IMR-90 (cell line): Measurements from ENCODE around the gene ERVFRD-1. TPM values are rescaled to one million over a fixed set of nuclear protein-coding genes. Genes with fewer than 3 reads are reported as not detected.

Source experiments
- ATAC-seq: fragments of 200-7000 bp; cut with Tn5 transposase; 2 replicates; pipeline ENCODE4 v1.9.1; 2020; ENCODE audit warnings: low read depth, mild to moderate bottlenecking, moderate library complexity
- BruUV-seq: library from RNA; stranded (reverse); fragments of 400-500 nt; replicated peaks from 2 replicates; lab custom pipeline; 2021; lab: Mats Ljungman, UMichigan
- CTCF ChIA-PET: fragments of 300-600 bp; formaldehyde crosslinking; extraction: SDS; loops from one replicate; lab custom pipeline; 2021; ENCODE audit warnings: antibody characterized with exemption; lab: Yijun Ruan, JAX
- POLR2A ChIA-PET: fragments of 300-600 bp; sonication (Branson Sonifier 250); formaldehyde crosslinking; loops from one replicate; lab custom pipeline; 2022; ENCODE audit warnings: antibody characterized with exemption; ENCODE audit not compliant: unreplicated experiment; lab: Charles Lee
- DNase-seq: peaks from one replicate; pipeline ENCODE4 v3.0.0; 2013
- H2AFZ ChIP-seq: replicated peaks from 2 replicates; pipeline ENCODE3; 2013; ENCODE audit warnings: low read length, mild to moderate bottlenecking; ENCODE audit not compliant: poor library complexity
- H2AK5ac ChIP-seq: 2 replicates; pipeline ENCODE4 v1.6.1; 2013; ENCODE audit warnings: low read depth, low read length, inconsistent platforms
- H2AK9ac ChIP-seq: replicated peaks from 2 replicates; pipeline ENCODE3; 2013; ENCODE audit warnings: mild to moderate bottlenecking, low read depth, low read length, moderate library complexity; ENCODE audit not compliant: poor library complexity
- H2BK120ac ChIP-seq: 2 replicates; pipeline ENCODE4 v1.6.1; 2013; ENCODE audit warnings: low read depth, low read length, inconsistent platforms
- H2BK15ac ChIP-seq: 3 replicates; pipeline ENCODE4 v1.6.1; 2013; ENCODE audit warnings: low read depth, low read length, inconsistent platforms
- H2BK20ac ChIP-seq: 2 replicates; pipeline ENCODE4 v1.6.1; 2013; ENCODE audit warnings: low read depth, mild to moderate bottlenecking, inconsistent platforms, low read length, moderate library complexity
- H2BK5ac ChIP-seq: 2 replicates; pipeline ENCODE4 v1.6.1; 2013; ENCODE audit warnings: mild to moderate bottlenecking, low read depth, low read length, inconsistent platforms; ENCODE audit not compliant: poor library complexity, severe bottlenecking
- H3K14ac ChIP-seq: replicated peaks from 2 replicates; pipeline ENCODE4 v1.6.1; 2013; ENCODE audit warnings: low read depth, low read length, inconsistent platforms
- H3K18ac ChIP-seq: 2 replicates; pipeline ENCODE4 v1.6.1; 2013; ENCODE audit warnings: low read depth, low read length, control low read depth
- H3K23ac ChIP-seq: 2 replicates; pipeline ENCODE4 v1.6.1; 2013; ENCODE audit warnings: low read depth, low read length, inconsistent platforms
- H3K27ac ChIP-seq: 2 replicates; pipeline ENCODE4 v1.5.1; 2013; ENCODE audit warnings: mild to moderate bottlenecking, control low read depth, low read length; ENCODE audit not compliant: insufficient read depth
- H3K27me3 ChIP-seq: 2 replicates; pipeline ENCODE4 v1.6.1; 2013; ENCODE audit warnings: low read length; ENCODE audit not compliant: control insufficient read depth, insufficient read depth
- H3K36me3 ChIP-seq: 2 replicates; pipeline ENCODE4 v1.6.1; 2013; ENCODE audit warnings: low read length, mixed read lengths; ENCODE audit not compliant: control insufficient read depth, insufficient read depth
- H3K4ac ChIP-seq: 2 replicates; pipeline ENCODE4 v1.6.1; 2013; ENCODE audit warnings: low read depth, low read length, inconsistent platforms
- H3K4me1 ChIP-seq: 2 replicates; pipeline ENCODE4 v1.6.1; 2013; ENCODE audit warnings: low read length, mixed read lengths; ENCODE audit not compliant: control insufficient read depth, insufficient read depth
- H3K4me2 ChIP-seq: 2 replicates; pipeline ENCODE4 v1.6.1; 2013; ENCODE audit warnings: low read depth, mild to moderate bottlenecking, control low read depth, low read length, moderate library complexity
- H3K4me3 ChIP-seq: 2 replicates; pipeline ENCODE4 v1.5.1; 2013; ENCODE audit warnings: low read depth, mild to moderate bottlenecking, control low read depth, low read length, moderate library complexity; ENCODE audit not compliant: insufficient read depth
- H3K56ac ChIP-seq: 2 replicates; pipeline ENCODE4 v1.6.1; 2013; ENCODE audit warnings: low read length, inconsistent platforms; ENCODE audit not compliant: insufficient read depth; ENCODE audit errors: extremely low read depth
- H3K79me1 ChIP-seq, 2 experiments: 2 replicates each; pipeline ENCODE4 v1.6.1; 2013; ENCODE audit warnings: low read length in 2 of 2, inconsistent platforms in 1 of 2, low read depth in 1 of 2
- H3K9ac ChIP-seq: 2 replicates; pipeline ENCODE4 v1.6.1; 2013; ENCODE audit warnings: low read depth, low read length, control low read depth
- H3K9me1 ChIP-seq: 2 replicates; pipeline ENCODE4 v1.6.1; 2013; ENCODE audit warnings: low read length, inconsistent platforms; ENCODE audit not compliant: insufficient read depth
- H3K9me3 ChIP-seq: 2 replicates; pipeline ENCODE4 v1.6.1; 2013; ENCODE audit warnings: low read length; ENCODE audit not compliant: control insufficient read depth, insufficient read depth
- H4K20me1 ChIP-seq: 2 replicates; pipeline ENCODE4 v1.6.1; 2013; ENCODE audit warnings: low read length, inconsistent platforms; ENCODE audit not compliant: insufficient read depth
- H4K5ac ChIP-seq: 2 replicates; pipeline ENCODE4 v1.6.1; 2013; ENCODE audit warnings: mild to moderate bottlenecking, low read depth, low read length, control low read depth
- H4K8ac ChIP-seq, 2 experiments: 2 replicates each; pipeline ENCODE4 v1.6.1; 2013; ENCODE audit warnings: low read depth in 2 of 2, low read length in 2 of 2, control low read depth in 1 of 2, inconsistent platforms in 1 of 2
- H4K91ac ChIP-seq: 2 replicates; pipeline ENCODE4 v1.6.1; 2013; ENCODE audit warnings: low read depth, low read length, inconsistent platforms; ENCODE audit not compliant: insufficient read depth
- CEBPB ChIP-seq: IDR thresholded peaks from 2 replicates; pipeline ENCODE4 v1.6.1; 2012; ENCODE audit warnings: low read depth, low read length, improper control_type of control experiment
- CHD1 ChIP-seq: IDR thresholded peaks from 2 replicates; pipeline ENCODE4 v1.6.1; 2012; ENCODE audit warnings: low read depth, low read length, improper control_type of control experiment
- FOS ChIP-seq: fragments of 150-350 bp; IDR thresholded peaks from 2 replicates; pipeline ENCODE4 v1.6.1; 2016; ENCODE audit warnings: low read depth, low read length
- MAZ ChIP-seq: IDR thresholded peaks from 2 replicates; pipeline ENCODE4 v1.6.1; 2012; ENCODE audit warnings: low read depth, mild to moderate bottlenecking, low read length, improper control_type of control experiment, moderate library complexity, borderline replicate concordance
- RAD21 ChIP-seq: IDR thresholded peaks from 2 replicates; pipeline ENCODE4 v1.6.1; 2012; ENCODE audit warnings: low read length, improper control_type of control experiment
- WGBS, 2 experiments: methylation state at CpG; one replicate each; pipeline versions ENCODE4 v1.1.5 to v1.1.7; 2013; ENCODE audit warnings: missing lambda C conversion rate in 2 of 2; ENCODE audit not compliant: insufficient read length in 1 of 2; ENCODE audit errors: extremely low coverage in 2 of 2; 5-methylcytosine and 5-hydroxymethylcytosine counted together
- dilution Hi-C: fragments of 300-500 bp; cut with HindIII; formaldehyde crosslinking; loops from one replicate; pipeline ENCODE4 v1.14.3; 2018; ENCODE audit warnings: low sequenced_read_pairs; ENCODE audit not compliant: unreplicated experiment
- in situ Hi-C: fragments of 300-500 bp; cut with MboI; formaldehyde crosslinking; loops from 3 replicates; pipeline ENCODE4 v1.14.3; 2019; ENCODE audit warnings: low sequenced_read_pairs, inconsistent platforms, mixed read lengths
- intact Hi-C: fragments of 100-400 bp; cut with micrococcal nuclease; formaldehyde crosslinking; loops from 2 replicates; pipeline ENCODE4 v1.10.0; 2022
- polyA plus RNA-seq, 3 experiments: library from polyadenylated mRNA; depleted of rRNA; stranded (reverse); fragments of >200 nt; gene quantifications; 2 replicates each; pipeline ENCODE4 v1.2.3, GENCODE V29; 2012; ENCODE audit warnings: low replicate concordance in 1 of 3
- total RNA-seq: library from RNA; depleted of rRNA; stranded (reverse); fragments of >200 nt; gene quantifications from 2 replicates; pipeline ENCODE4 v1.2.3, GENCODE V29; 2012

Gene ERVFRD-1
- total and polyA plus RNA-seq, 2 of the 4 experiments (the other 2 are of a cell fraction): not detected

GRCh38 chr6:11058406-11058805, 53.1 kb downstream of the ERVFRD-1 start:
- ChIA-PET CTCF (no interaction called here), POLR2A (no interaction called here)
- Histone ChIP-seq H4K20me1 (no peaks in the 10 kb centered on the region), H3K9me1 (no peaks in the 10 kb centered on the region), H2BK15ac (no peak overlapping the region), H2BK120ac (no peak overlapping the region), H3K23ac (no peak overlapping the region), H3K79me1 (no peaks in the 10 kb centered on the region), H2AFZ (no peak overlapping the region), H2AK9ac (no peak overlapping the region), H3K9me3 (no peaks in the 10 kb centered on the region), H3K36me3 (no peaks in the 10 kb centered on the region), H3K4me3 (no peak overlapping the region), H3K9ac (no peak overlapping the region), H3K27me3 (no peaks in the 10 kb centered on the region; the same call in 1 of the 2 replicates), H2BK20ac (no peak overlapping the region), H4K5ac (no peak overlapping the region), H2AK5ac (no peak overlapping the region), H2BK5ac (no peak overlapping the region), H3K56ac (no peak overlapping the region), H4K91ac (no peak overlapping the region), H3K4me1 (peaks cover 5% of the 10 kb centered on the region), H3K27ac (no peak overlapping the region), H3K18ac (no peak overlapping the region), H4K8ac (no peak overlapping the region), H3K14ac (no peak overlapping the region), H3K4ac (no peak overlapping the region), H3K4me2 (no peak overlapping the region)
- intact Hi-C loops (no loop called here), in situ Hi-C loops (loop anchor here (25.0 kb wide), 1 partner anchor 571 kb away; no protein-coding TSS in a partner anchor), dilution Hi-C loops (no loop called here)
- DNase-seq (peak; percentile 58), ATAC-seq (0 out of 2 replicates have a peak, but pooled peaks have one; percentile 48)
- BruUV-seq: no TSS peak
- TF ChIP-seq MAZ (no peak), CHD1 (no peak), RAD21 (no peak), FOS (0 out of 2 replicates have a peak, but pooled peaks have one; percentile 5), CEBPB (peak; percentile 84)
- 100% methylated on average over 2 of the region's 5 CpGs; no CpG with 5 or more reads in 1 of the 2 experiments for WGBS, 2 experiments
